Lower lobe of right lung (tissue), 2 donors: Measurements from ENCODE around the gene VAC14. TPM values are rescaled to one million over a fixed set of nuclear protein-coding genes. Genes with fewer than 3 reads are reported as not detected.

Source experiments
- ATAC-seq, 2 donors: fragments of 200-7000 bp; cut with Tn5 transposase; one replicate each; pipeline ENCODE4 v1.9.1; 2020 to 2022; ENCODE audit warnings: mild to moderate bottlenecking in 2 of 2, moderate library complexity in 2 of 2
- DNase-seq: peaks from one replicate; pipeline ENCODE4 v3.0.0-alpha.2; 2020
- H3K27ac ChIP-seq: fragments of 200-600 bp; one replicate; pipeline ENCODE4 v1.8.0; 2022
- H3K27me3 ChIP-seq: fragments of 200-600 bp; one replicate; pipeline ENCODE4 v1.8.0; 2022; ENCODE audit warnings: low read depth
- H3K36me3 ChIP-seq: fragments of 200-600 bp; one replicate; pipeline ENCODE4 v1.8.0; 2022; ENCODE audit warnings: mild to moderate bottlenecking
- H3K4me1 ChIP-seq: fragments of 200-600 bp; one replicate; pipeline ENCODE4 v1.8.0; 2022
- H3K4me3 ChIP-seq: fragments of 200-600 bp; one replicate; pipeline ENCODE4 v1.8.0; 2022; ENCODE audit warnings: mild to moderate bottlenecking
- H3K9me3 ChIP-seq: fragments of 200-600 bp; one replicate; pipeline ENCODE4 v1.8.0; 2022
- intact Hi-C: fragments of 100-400 bp; cut with DNase I; formaldehyde crosslinking; loops from one replicate; pipeline ENCODE4 v1.11.0; 2022
- total RNA-seq: library from RNA; stranded (reverse); fragmentation: NEBNext Ultra II Directional; extraction: Animal tissue kit (Norgen Biotek cat#: 25700); gene quantifications from one replicate; pipeline ENCODE4 v1.2.1, GENCODE V29; 2021
- TF ChIP-seq, protein P1 (sequence below): fragments of 200-600 bp; IDR thresholded peaks from one replicate; pipeline ENCODE4 v1.8.0; 2022; ENCODE audit warnings: antibody characterized with exemption, mild to moderate bottlenecking
- donor health status: DM: no; HTN: yes; CAD: no; lungs with severe emphysema.

VAC14 gene
- total RNA-seq, 1 donor from 2014 or later = 49.1 TPM

DNA sequence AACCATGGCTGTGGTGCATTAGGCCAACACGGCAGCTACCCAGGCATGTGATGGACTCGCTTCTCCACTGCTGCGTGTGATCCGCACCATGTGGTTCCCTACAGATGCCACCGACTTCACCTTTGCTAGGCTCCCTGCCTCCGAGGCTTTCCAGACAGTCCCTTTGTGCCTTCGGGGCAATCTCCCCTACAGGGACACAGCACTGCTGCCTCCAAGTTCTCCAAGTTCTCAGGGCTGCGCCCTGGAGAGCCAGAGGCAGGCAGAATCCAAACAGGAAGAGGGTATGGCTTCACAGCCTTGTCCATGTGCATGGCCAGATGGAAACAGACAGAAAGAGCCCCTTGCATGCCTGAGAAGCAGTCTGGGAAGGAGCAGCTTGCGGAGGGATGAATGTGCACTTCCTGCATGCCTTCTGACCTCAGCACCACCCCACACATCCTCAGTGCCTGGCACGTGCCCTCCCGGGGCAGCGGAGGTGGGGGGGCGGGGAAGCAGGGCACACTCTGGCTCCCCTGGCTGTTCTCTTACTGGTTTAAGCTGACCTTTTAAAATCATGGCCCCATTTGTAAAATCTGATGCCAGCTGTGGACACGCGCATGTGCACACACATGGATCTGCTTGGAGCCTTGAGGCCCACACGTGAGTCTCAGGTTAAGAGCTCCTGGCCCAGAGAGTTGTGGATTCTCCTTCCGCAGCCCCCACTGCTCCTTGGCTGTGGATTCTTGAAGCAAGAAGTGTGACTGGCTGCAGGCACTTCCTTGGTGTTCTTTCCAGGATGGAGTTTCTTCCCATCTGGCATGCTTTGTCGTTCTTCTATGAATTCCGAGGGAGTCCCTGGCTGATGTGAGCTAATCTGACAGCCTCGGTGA is 59.8 kb downstream of the VAC14 start:
- Histone ChIP-seq H3K4me1 (peaks cover 67% of the 10 kb centered on the region), H3K27me3 (no peaks in the 10 kb centered on the region), H3K9me3 (no peaks in the 10 kb centered on the region), H3K4me3 (no peak overlapping the region), H3K36me3 (peaks cover 34% of the 10 kb centered on the region), H3K27ac (peak overlapping the region; percentile 59)
- ATAC-seq (no peak), DNase-seq (no peak)
- intact Hi-C loops = no loop called here
- TF ChIP-seq, protein P1, sequence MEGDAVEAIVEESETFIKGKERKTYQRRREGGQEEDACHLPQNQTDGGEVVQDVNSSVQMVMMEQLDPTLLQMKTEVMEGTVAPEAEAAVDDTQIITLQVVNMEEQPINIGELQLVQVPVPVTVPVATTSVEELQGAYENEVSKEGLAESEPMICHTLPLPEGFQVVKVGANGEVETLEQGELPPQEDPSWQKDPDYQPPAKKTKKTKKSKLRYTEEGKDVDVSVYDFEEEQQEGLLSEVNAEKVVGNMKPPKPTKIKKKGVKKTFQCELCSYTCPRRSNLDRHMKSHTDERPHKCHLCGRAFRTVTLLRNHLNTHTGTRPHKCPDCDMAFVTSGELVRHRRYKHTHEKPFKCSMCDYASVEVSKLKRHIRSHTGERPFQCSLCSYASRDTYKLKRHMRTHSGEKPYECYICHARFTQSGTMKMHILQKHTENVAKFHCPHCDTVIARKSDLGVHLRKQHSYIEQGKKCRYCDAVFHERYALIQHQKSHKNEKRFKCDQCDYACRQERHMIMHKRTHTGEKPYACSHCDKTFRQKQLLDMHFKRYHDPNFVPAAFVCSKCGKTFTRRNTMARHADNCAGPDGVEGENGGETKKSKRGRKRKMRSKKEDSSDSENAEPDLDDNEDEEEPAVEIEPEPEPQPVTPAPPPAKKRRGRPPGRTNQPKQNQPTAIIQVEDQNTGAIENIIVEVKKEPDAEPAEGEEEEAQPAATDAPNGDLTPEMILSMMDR = no peak

DNA sequence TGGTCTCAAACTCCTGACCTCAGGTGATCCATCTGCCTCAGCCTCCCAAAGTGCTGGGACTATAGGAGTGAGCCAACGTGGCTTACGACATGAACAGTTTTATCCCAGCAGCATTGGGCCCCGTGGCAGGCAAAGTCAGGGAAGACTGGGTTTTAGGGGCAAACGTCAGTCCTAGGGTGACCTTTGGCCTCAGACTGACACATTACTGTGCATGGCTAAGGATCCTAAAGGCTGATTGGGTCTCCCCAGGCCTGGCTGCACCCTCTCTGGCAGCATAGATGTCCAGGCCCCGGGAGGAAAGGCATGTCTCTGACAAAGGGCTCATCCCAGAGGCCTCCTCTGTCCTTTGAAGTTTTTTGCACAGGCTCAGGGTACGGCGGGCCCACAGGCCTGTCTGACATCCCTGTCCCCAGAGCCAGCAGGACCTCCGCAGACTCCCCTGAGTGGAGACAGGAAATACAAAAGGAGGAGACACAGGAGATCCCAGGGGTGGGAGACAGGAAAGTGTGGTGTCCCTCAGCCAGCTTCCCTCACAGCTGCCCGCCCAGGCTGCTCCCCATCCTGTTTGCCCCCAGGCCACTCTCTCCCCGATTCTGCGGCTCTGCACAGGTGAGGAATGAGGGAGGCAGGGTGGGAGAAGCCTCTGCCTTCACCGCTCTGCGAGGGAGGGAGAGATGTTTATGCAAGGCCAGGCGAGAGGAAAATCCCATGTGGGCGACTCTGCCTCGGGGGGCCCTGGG is 60.6 kb downstream of the VAC14 start:
- Histone ChIP-seq H3K36me3 (peaks cover 34% of the 10 kb centered on the region), H3K27me3 (no peaks in the 10 kb centered on the region), H3K4me1 (peaks cover 66% of the 10 kb centered on the region), H3K4me3 (no peak overlapping the region), H3K27ac (peak overlapping the region; percentile 59), H3K9me3 (no peaks in the 10 kb centered on the region)
- DNase-seq (no peak), ATAC-seq (no peak)
- TF ChIP-seq, protein P1 = no peak
- intact Hi-C loops = no loop called here

- TF ChIP-seq, protein P1 = no peak
- Histone ChIP-seq H3K9me3 (no peaks in the 10 kb centered on the region), H3K27me3 (no peaks in the 10 kb centered on the region), H3K4me1 (peaks cover 71% of the 10 kb centered on the region), H3K4me3 (no peak overlapping the region), H3K27ac (peak overlapping the region; percentile 53), H3K36me3 (peaks cover 30% of the 10 kb centered on the region)
- DNase-seq (no peak), ATAC-seq (no peak)
- intact Hi-C loops = no loop called here
Observed at GRCh38 chr16:70739389-70739788, 61.6 kb downstream of the VAC14 start.

DNA sequence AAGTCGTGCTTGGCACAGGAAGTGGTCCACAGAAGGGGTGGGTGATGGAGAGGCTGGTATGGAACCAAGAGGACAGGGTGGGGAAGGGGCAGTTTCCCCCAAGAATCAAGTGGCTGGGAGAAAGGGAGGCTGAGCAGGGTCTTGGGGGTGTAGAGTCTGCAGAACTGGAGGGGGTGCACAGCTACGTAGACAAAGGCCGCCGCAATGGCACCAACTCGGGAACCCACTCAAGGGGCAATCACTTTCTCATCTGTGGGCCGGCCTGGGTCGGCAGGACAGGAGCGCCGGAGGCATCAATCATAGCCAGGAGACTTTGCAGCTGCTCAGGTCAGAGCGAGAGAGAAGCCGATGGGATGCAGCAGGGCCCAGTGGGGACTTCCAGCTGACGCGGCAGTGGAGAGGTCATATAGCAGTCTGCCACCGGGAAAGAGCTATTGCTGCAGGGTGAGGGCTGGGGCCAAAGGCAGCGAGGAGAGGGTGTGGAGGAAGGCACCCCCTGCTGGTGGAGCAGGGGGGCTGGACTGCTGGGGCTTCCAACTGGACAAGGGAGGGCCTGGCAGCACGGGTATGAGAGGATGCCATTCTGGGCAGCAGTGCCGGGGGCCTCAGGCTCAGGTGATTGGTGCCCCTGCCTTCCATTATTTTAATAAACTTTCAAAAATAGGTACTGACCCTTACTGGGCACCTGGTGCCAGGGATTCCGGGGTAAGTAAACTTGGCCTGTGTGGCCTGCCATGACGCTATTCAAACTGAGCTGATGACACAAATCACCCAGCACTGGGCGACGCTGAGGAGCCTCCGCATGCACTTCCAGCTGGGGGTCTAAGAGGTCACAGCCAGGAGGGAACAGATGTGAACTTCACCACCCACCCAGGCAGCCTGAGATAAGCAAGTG is 62.6 kb downstream of the VAC14 start:
- ATAC-seq (peak; percentile 84), DNase-seq (peak; percentile 77)
- no peak overlapping the region for H3K4me3 ChIP-seq
- peaks cover 20% of the 10 kb centered on the region for H3K36me3 ChIP-seq
- intact Hi-C loops = no loop called here
- H3K27me3 ChIP-seq = no peaks in the 10 kb centered on the region
- TF ChIP-seq, protein P1 = peak; percentile 69
- H3K4me1 ChIP-seq = peaks cover 71% of the 10 kb centered on the region
- H3K9me3 ChIP-seq = no peaks in the 10 kb centered on the region
- peak overlapping the region; percentile 80 for H3K27ac ChIP-seq
